ENCODE measurements around the gene NAGPA.
"Not testable (repeated sequence)": the region's sequence is repeated elsewhere in the genome, so short reads cannot be mapped to it uniquely, and the experiment has no call there.

Gene NAGPA

GRCh38 chr16:5066511-5066910, 32.8 kb upstream of the NAGPA start:
- Mint-ChIP-seq H3K27me3 (no peaks in the 10 kb centered on the region), H3K4me1 (peaks cover 12% of the 10 kb centered on the region), H3K4me3 (no peak overlapping the region), H3K9me3 (peaks cover 0 to 6% of the 10 kb centered on the region in 2 donors), H3K27ac (no peak overlapping the region)
- DNase-seq (no peak), ATAC-seq (no peak)

GRCh38 chr16:5065813-5066212, 32.1 kb upstream of the NAGPA start, which contains the start of gene C16orf89:
Gene C16orf89, minus strand, starts transcription at chr16:5065956. Its CDS starts 48 bp downstream, at chr16:5065908.
- ATAC-seq (no peak), DNase-seq (no peak)
- Mint-ChIP-seq H3K4me3 (no peak within 1 kb of the TSS), H3K9me3 (peaks cover 0 to 2% of the 10 kb centered on the region in 2 donors), H3K27ac (no peak within 1 kb of the TSS), H3K27me3 (no peaks in the 10 kb centered on the region), H3K4me1 (peaks cover 5% of the 10 kb centered on the region)

- Mint-ChIP-seq H3K4me1 (peaks cover under 1% of the 10 kb centered on the region), H3K27me3 (no peaks in the 10 kb centered on the region), H3K4me3 (no peak overlapping the region), H3K27ac (no peak overlapping the region), H3K9me3 (no peaks in the 10 kb centered on the region)
- DNase-seq, result no peak
- ATAC-seq, result no peak
Measured at GRCh38 chr16:5065326-5065725, 31.6 kb upstream of the NAGPA start.

- Mint-ChIP-seq H3K4me3 (no peak overlapping the region), H3K4me1 (no peaks in the 10 kb centered on the region), H3K27ac (no peak overlapping the region), H3K27me3 (no peaks in the 10 kb centered on the region), H3K9me3 (no peaks in the 10 kb centered on the region)
- no peak for ATAC-seq
- no peak for DNase-seq
Measured at GRCh38 chr16:5064915-5065314, 31.2 kb upstream of the NAGPA start.

- ATAC-seq (no peak), DNase-seq (no peak)
- Mint-ChIP-seq H3K9me3 (no peaks in the 10 kb centered on the region), H3K27ac (no peak overlapping the region), H3K27me3 (no peaks in the 10 kb centered on the region), H3K4me1 (no peaks in the 10 kb centered on the region), H3K4me3 (no peak overlapping the region)
Measured at GRCh38 chr16:5062790-5063765, 29.3 kb upstream of the NAGPA start.

- no peak for ATAC-seq
- H3K27me3 Mint-ChIP-seq, result no peaks in the 10 kb centered on the region
- H3K4me1 Mint-ChIP-seq, result no peaks in the 10 kb centered on the region
- H3K27ac Mint-ChIP-seq, result no peak overlapping the region
- H3K4me3 Mint-ChIP-seq, result no peak overlapping the region
- DNase-seq, result no peak
- H3K9me3 Mint-ChIP-seq, result no peaks in the 10 kb centered on the region
Measured at GRCh38 chr16:5062051-5062450, 28.3 kb upstream of the NAGPA start.

- H3K9me3 Mint-ChIP-seq, result no peaks in the 10 kb centered on the region
- H3K4me3 Mint-ChIP-seq, result no peak overlapping the region
- H3K4me1 Mint-ChIP-seq, result peaks cover 6% of the 10 kb centered on the region
- H3K27ac Mint-ChIP-seq, result no peak overlapping the region
- DNase-seq (no peak), ATAC-seq (no peak)
- no peaks in the 10 kb centered on the region for H3K27me3 Mint-ChIP-seq
Measured at GRCh38 chr16:5060073-5060641, 26.4 kb upstream of the NAGPA start.

GRCh38 chr16:5059386-5060072, 25.8 kb upstream of the NAGPA start:
- Mint-ChIP-seq H3K4me1 (peaks cover 6% of the 10 kb centered on the region), H3K9me3 (no peaks in the 10 kb centered on the region), H3K4me3 (no peak overlapping the region), H3K27me3 (no peaks in the 10 kb centered on the region), H3K27ac (no peak overlapping the region)
- ATAC-seq, result no peak
- no peak for DNase-seq

- no peak for DNase-seq
- H3K4me3 Mint-ChIP-seq, result no peak overlapping the region
Measured at GRCh38 chr16:5058476-5058875, 24.7 kb upstream of the NAGPA start.

GRCh38 chr16:5056352-5056751, 22.6 kb upstream of the NAGPA start:
- DNase-seq (peak; percentile 40 to 54), ATAC-seq (peak; percentile 89)
- Mint-ChIP-seq H3K4me1 (peaks cover 6% of the 10 kb centered on the region), H3K9me3 (no peaks in the 10 kb centered on the region), H3K4me3 (no peak overlapping the region), H3K27ac (no peak overlapping the region), H3K27me3 (no peaks in the 10 kb centered on the region)

More at GRCh38 chr16:5058476-5058875, 24.7 kb upstream of the NAGPA start:
- H3K9me3 Mint-ChIP-seq, result no peaks in the 10 kb centered on the region
- no peak overlapping the region for H3K27ac Mint-ChIP-seq
- H3K4me1 Mint-ChIP-seq, result peaks cover 6% of the 10 kb centered on the region
- no peaks in the 10 kb centered on the region for H3K27me3 Mint-ChIP-seq
- ATAC-seq, result no peak

- H3K9me3 Mint-ChIP-seq, result no peaks in the 10 kb centered on the region
- H3K4me3 Mint-ChIP-seq, result no peak overlapping the region
- ATAC-seq (no peak), DNase-seq (no peak)
- H3K27me3 Mint-ChIP-seq, result no peaks in the 10 kb centered on the region
- no peak overlapping the region for H3K27ac Mint-ChIP-seq
- H3K4me1 Mint-ChIP-seq, result peaks cover 6% of the 10 kb centered on the region
Measured at GRCh38 chr16:5054876-5055865, 21.4 kb upstream of the NAGPA start.

- ATAC-seq, result no peak
- no peaks in the 10 kb centered on the region for H3K27me3 Mint-ChIP-seq
- H3K9me3 Mint-ChIP-seq, result peaks cover 0 to 5% of the 10 kb centered on the region in 2 donors
- H3K27ac Mint-ChIP-seq, result peak overlapping the region in 1 of 2 donors; percentile 13
- DNase-seq, result no peak
- H3K4me3 Mint-ChIP-seq, result no peak overlapping the region
- no peaks in the 10 kb centered on the region for H3K4me1 Mint-ChIP-seq
Measured at GRCh38 chr16:5046914-5047313, 13.2 kb upstream of the NAGPA start.

- H3K9me3 Mint-ChIP-seq, result peaks cover 0 to 5% of the 10 kb centered on the region in 2 donors
- H3K4me3 Mint-ChIP-seq, result no peak overlapping the region
- DNase-seq (no peak), ATAC-seq (no peak)
- H3K27ac Mint-ChIP-seq, result no peak overlapping the region
- H3K4me1 Mint-ChIP-seq, result no peaks in the 10 kb centered on the region
- H3K27me3 Mint-ChIP-seq, result no peaks in the 10 kb centered on the region
Measured at GRCh38 chr16:5045499-5046115, 11.9 kb upstream of the NAGPA start.

GRCh38 chr16:5044581-5044980, 10.8 kb upstream of the NAGPA start:
- not testable (repeated sequence) for H3K4me3 Mint-ChIP-seq, H3K27me3 Mint-ChIP-seq, DNase-seq, ATAC-seq, H3K27ac Mint-ChIP-seq, H3K4me1 Mint-ChIP-seq, H3K9me3 Mint-ChIP-seq
